ENCODE data around the gene SORBS2.

Gene SORBS2

DNA sequence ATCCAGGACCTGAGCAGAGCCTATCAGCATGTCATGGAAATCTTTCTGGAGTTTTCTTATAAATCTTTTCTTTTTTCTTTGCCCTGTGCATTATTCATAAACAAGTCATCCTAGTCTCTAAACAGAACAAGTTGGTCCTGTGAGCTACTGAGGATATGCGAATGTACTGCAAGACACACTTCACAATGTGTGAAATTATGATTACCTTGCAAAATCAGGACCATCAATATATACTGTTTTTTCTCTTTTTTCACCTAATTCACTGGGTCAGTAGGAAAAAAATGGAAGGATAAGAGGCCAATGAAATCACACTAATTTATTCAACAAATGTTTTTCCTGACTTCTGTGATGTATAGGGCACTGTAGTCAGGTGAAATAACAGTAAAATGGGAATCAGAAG lies 14.4 kb upstream of the SORBS2 start:
- Mint-ChIP-seq H3K27ac (no peak overlapping the region), H3K27me3 (peaks cover 1% of the 10 kb centered on the region), H3K4me3 (no peak overlapping the region), H3K36me3 (ENCODE audit: low read depth) (no peaks in the 10 kb centered on the region), H3K9me3 (no peaks in the 10 kb centered on the region), H3K4me1 (no peaks in the 10 kb centered on the region)
- DNase-seq (no peak), ATAC-seq (no peak)

DNA sequence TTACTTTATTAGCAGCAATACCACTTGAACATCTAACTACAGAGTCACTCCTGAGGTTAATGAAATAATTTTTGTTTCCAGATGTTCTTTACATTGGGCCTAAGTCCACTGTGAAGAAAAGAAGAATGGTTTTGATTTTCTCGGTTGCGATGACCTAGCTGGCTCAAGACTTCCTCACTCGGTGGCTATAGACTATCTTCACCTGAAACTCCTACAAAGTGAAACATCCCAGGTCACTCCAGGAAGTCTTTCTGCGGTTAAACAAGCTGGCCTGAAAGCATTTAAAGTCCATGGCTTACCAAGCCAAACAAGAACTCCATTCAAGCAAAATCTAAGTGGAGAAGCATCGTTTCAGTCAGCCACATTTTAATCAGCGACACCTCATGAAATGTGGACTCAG lies 13.7 kb upstream of the SORBS2 start:
- no peaks in the 10 kb centered on the region for H3K9me3 Mint-ChIP-seq
- no peak overlapping the region for H3K4me3 Mint-ChIP-seq
- no peaks in the 10 kb centered on the region for H3K4me1 Mint-ChIP-seq
- H3K27me3 Mint-ChIP-seq, result peaks cover 1% of the 10 kb centered on the region
- no peaks in the 10 kb centered on the region for H3K36me3 Mint-ChIP-seq (ENCODE audit: low read depth)
- ATAC-seq (no peak), DNase-seq (no peak)
- H3K27ac Mint-ChIP-seq, result no peak overlapping the region

- no peaks in the 10 kb centered on the region for H3K4me1 Mint-ChIP-seq
- H3K4me3 Mint-ChIP-seq, result no peak overlapping the region
- H3K27me3 Mint-ChIP-seq, result peaks cover 1% of the 10 kb centered on the region
- no peak overlapping the region for H3K27ac Mint-ChIP-seq
- no peaks in the 10 kb centered on the region for H3K9me3 Mint-ChIP-seq
- no peak for ATAC-seq
- DNase-seq, result no peak
- no peaks in the 10 kb centered on the region for H3K36me3 Mint-ChIP-seq (ENCODE audit: low read depth)
Measured at GRCh38 chr4:185822791-185823190, 10.8 kb upstream of the SORBS2 start.

DNA sequence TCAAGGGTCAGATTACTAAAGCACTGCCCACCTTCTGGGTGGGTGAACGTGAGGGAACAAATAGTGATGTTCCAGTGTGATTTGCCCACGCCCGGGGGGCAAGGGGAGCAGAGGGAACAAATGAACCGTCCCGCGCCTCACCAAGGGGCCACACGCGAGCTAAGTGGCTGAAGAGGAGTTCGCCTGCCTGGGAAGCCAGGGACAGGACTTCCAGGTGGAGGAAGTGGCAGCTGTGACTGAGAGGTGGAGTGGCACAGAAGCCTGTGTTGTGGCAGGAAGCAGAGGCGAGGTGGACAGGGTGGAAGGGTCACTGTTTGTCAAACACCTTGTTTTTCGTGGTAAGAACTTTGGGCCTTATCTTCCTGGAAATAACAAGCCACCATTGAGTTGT lies 9.0 kb upstream of the SORBS2 start:
- Mint-ChIP-seq H3K4me3 (no peak overlapping the region), H3K9me3 (no peaks in the 10 kb centered on the region), H3K27ac (no peak overlapping the region), H3K27me3 (peaks cover 1% of the 10 kb centered on the region), H3K4me1 (no peaks in the 10 kb centered on the region), H3K36me3 (ENCODE audit: low read depth) (no peaks in the 10 kb centered on the region)
- DNase-seq, result no peak
- no peak for ATAC-seq

- no peak for ATAC-seq
- Mint-ChIP-seq H3K36me3 (ENCODE audit: low read depth) (no peaks in the 10 kb centered on the region), H3K4me1 (no peaks in the 10 kb centered on the region), H3K9me3 (no peaks in the 10 kb centered on the region), H3K27ac (no peak overlapping the region), H3K4me3 (no peak overlapping the region), H3K27me3 (peaks cover 1% of the 10 kb centered on the region)
- DNase-seq, result no peak
Measured at GRCh38 chr4:185820146-185821028, 8.4 kb upstream of the SORBS2 start.

DNA sequence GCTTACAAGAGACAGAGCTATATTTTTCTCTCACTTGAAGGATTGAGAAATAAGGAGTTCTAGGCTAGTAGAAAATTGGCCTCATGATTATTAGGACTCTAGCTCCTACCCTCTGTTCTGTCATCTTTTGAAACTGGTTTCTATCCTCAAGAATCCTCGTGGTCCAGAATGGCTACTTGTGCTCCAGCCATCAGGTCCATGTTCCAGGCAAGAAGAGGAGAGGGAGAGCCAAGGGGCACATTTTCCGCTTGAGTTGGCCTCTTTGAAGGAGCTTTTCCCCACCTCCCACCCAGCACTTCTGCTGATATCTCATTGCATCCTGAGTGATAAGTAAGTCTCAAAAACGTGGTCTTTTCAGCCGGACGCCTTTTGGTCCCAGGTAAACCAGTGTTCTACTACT lies 7.2 kb upstream of the SORBS2 start:
- Mint-ChIP-seq H3K27me3 (peaks cover 4% of the 10 kb centered on the region), H3K36me3 (ENCODE audit: low read depth) (no peaks in the 10 kb centered on the region), H3K9me3 (no peaks in the 10 kb centered on the region), H3K27ac (no peak overlapping the region), H3K4me3 (no peak overlapping the region), H3K4me1 (no peaks in the 10 kb centered on the region)
- no peak for DNase-seq
- no peak for ATAC-seq

- H3K4me1 Mint-ChIP-seq, result no peaks in the 10 kb centered on the region
- no peaks in the 10 kb centered on the region for H3K9me3 Mint-ChIP-seq
- no peak overlapping the region for H3K27ac Mint-ChIP-seq
- H3K4me3 Mint-ChIP-seq, result no peak overlapping the region
- DNase-seq, result no peak
- peaks cover 11% of the 10 kb centered on the region for H3K27me3 Mint-ChIP-seq
- ATAC-seq, result no peak
- H3K36me3 Mint-ChIP-seq (ENCODE audit: low read depth), result no peaks in the 10 kb centered on the region
Measured at GRCh38 chr4:185817403-185817818, 5.4 kb upstream of the SORBS2 start.

GRCh38 chr4:185813133-185813532 lies 1.1 kb upstream of the SORBS2 start:
- Mint-ChIP-seq H3K27me3 (peaks cover 13% of the 10 kb centered on the region), H3K36me3 (ENCODE audit: low read depth) (no peaks in the 10 kb centered on the region), H3K4me1 (no peaks in the 10 kb centered on the region), H3K9me3 (no peaks in the 10 kb centered on the region), H3K4me3 (no peak overlapping the region), H3K27ac (no peak overlapping the region)
- ATAC-seq (no peak), DNase-seq (no peak)

DNA sequence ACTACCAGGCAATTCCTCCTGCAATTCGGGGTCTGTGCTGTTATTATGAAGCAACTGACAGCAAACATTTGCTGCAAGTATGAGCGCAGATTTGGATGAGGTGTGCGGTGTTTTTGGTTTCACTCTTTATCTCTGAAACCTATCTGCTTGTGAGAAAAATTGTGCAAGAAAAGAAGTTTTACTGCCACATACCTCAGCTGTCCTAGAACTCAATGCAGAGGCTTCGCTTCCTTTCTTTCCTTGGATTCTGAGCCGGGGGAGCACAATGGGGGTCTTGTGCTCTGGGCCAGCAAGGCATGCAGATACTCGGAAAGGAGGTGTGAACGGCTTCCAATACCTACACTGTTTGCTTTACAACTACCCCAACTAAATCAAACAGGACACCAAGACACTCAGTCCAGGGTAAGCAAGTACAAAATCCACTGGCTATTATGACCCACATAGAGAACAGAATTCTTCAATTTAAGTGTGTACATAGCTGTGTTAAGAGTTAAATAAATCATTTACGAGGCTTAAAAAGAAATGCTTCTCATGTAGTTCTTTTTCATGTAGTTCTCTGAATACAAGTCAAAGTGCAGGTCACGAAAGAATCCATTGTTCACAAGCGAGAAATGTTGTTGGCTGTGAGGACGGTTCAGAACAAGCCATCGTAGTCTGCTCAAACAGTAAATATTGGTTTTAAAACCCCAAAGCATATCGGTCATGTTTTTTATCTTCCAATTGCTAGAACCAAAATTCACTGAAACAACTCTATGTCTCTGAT lies 1.1 kb downstream of the SORBS2 start:
- peaks cover 13% of the 10 kb centered on the region for H3K27me3 Mint-ChIP-seq
- ATAC-seq, result no peak
- H3K27ac Mint-ChIP-seq, result no peak overlapping the region
- DNase-seq, result no peak
- no peaks in the 10 kb centered on the region for H3K36me3 Mint-ChIP-seq (ENCODE audit: low read depth)
- H3K9me3 Mint-ChIP-seq, result no peaks in the 10 kb centered on the region
- no peaks in the 10 kb centered on the region for H3K4me1 Mint-ChIP-seq
- no peak overlapping the region for H3K4me3 Mint-ChIP-seq

DNA sequence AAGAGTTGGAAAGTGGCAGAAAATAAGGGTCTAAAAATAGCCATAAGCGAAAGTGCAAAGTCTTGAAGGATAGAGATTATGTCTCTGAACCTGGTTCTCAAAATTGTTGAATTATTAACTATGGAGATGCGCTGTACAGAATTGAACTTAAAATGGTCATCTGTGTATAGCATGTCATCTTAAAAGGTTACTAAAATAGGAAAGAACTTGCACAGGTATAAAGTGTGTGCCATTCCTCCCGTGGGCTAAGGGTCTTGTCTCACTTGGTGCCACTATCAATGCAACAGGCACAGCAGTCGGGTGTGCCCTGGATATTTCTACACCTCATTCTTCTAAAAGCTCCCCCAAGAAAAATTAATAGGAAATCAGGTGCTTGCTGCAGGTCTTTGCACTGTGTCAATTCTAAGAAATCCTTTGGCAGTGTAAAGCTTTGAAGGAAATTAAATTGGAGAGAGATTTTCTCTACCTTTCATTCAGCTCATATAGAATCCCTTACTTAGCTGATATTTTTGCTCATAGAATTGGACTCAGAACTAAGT lies 2.4 kb downstream of the SORBS2 start:
- Mint-ChIP-seq H3K27me3 (peaks cover 10% of the 10 kb centered on the region), H3K4me3 (no peak overlapping the region), H3K4me1 (no peaks in the 10 kb centered on the region), H3K36me3 (ENCODE audit: low read depth) (no peaks in the 10 kb centered on the region), H3K27ac (no peak overlapping the region), H3K9me3 (no peaks in the 10 kb centered on the region)
- DNase-seq (no peak), ATAC-seq (no peak)

- DNase-seq (no peak), ATAC-seq (no peak)
- no peaks in the 10 kb centered on the region for H3K36me3 Mint-ChIP-seq (ENCODE audit: low read depth)
- no peaks in the 10 kb centered on the region for H3K9me3 Mint-ChIP-seq
- H3K27ac Mint-ChIP-seq, result no peak overlapping the region
- H3K4me1 Mint-ChIP-seq, result no peaks in the 10 kb centered on the region
- H3K4me3 Mint-ChIP-seq, result no peak overlapping the region
- peaks cover 9% of the 10 kb centered on the region for H3K27me3 Mint-ChIP-seq
Measured at GRCh38 chr4:185809121-185809520, 2.9 kb downstream of the SORBS2 start.

DNA sequence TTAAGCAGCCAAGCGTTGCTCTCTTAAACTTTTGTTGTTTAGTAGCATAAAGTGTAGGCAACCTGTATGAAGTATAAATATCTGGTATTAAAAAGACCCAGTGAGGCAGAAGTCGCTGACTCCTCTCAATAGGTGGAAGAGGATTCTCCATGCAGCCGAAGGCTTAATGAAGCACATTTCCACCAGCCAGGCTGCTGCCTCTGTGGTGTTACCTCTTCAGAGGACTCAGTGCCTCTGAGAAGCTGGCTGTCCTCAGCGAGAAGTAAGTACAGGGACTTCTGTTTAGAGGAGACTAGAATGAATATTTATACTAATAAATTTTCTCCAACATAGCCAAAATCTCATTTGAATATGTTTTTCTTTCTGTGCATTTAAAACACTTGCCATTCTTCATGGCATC lies 6.0 kb downstream of the SORBS2 start:
- Mint-ChIP-seq H3K27me3 (peaks cover 2% of the 10 kb centered on the region), H3K4me3 (no peak overlapping the region), H3K27ac (no peak overlapping the region), H3K9me3 (peaks cover 1% of the 10 kb centered on the region), H3K36me3 (ENCODE audit: low read depth) (no peaks in the 10 kb centered on the region), H3K4me1 (no peaks in the 10 kb centered on the region)
- DNase-seq, result no peak
- ATAC-seq, result no peak

DNA sequence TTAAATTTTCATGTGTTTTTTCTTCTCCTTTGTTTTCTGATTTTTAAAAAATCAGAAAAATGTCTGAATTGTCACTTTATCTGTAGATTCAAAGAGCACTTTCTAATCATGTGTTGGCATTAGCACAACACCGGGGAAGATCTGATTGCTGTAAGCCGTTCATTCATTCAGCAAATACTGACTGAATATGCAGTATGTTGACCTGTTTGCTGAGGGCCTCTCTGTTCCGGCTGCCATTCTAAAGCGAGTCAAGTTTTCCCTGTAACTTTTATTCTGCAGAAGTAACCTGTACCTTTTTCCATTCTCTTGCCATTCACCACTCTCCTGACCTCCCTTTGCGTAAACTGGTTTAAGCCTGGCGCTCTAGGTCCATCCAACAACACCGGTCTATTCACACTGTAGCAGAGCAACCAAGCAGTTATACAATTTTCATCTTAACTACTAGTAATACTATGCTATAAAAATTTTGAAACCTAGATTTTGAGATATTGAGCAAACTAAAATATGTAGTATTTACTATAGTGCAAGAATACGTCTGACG lies 6.7 kb downstream of the SORBS2 start:
- H3K27ac Mint-ChIP-seq, result no peak overlapping the region
- H3K27me3 Mint-ChIP-seq, result peaks cover 2% of the 10 kb centered on the region

DNA sequence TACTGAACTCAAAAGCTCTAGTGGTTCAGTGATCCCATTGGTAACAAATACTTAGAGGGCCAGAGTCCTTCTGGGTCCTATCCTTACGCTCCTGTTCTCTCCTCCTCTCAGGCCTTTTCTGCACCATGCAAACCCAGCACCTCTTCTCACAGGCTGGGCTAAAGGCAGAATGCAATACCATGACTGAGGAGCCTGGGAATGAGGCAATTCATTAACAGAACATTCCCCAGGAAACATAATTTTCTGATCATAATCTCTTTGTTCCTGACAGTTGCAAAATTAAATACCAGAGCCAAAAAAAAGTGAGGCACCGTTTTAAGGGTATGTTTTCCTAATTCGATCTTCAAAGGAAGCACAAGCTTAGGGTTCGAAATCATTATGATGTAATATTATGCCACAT lies 9.0 kb downstream of the SORBS2 start:
- ATAC-seq, result no peak
- Mint-ChIP-seq H3K4me1 (no peaks in the 10 kb centered on the region), H3K27me3 (no peaks in the 10 kb centered on the region), H3K27ac (no peak overlapping the region), H3K36me3 (ENCODE audit: low read depth) (no peaks in the 10 kb centered on the region), H3K9me3 (peaks cover 6% of the 10 kb centered on the region), H3K4me3 (no peak overlapping the region)
- no peak for DNase-seq

More for the DNA sequence above, 6.7 kb downstream of the SORBS2 start:
- DNase-seq, result no peak
- no peaks in the 10 kb centered on the region for H3K36me3 Mint-ChIP-seq (ENCODE audit: low read depth)
- H3K9me3 Mint-ChIP-seq, result peaks cover 6% of the 10 kb centered on the region
- no peak overlapping the region for H3K4me3 Mint-ChIP-seq
- no peaks in the 10 kb centered on the region for H3K4me1 Mint-ChIP-seq
- ATAC-seq, result no peak

- H3K27me3 Mint-ChIP-seq, result peaks cover 1% of the 10 kb centered on the region
- H3K4me1 Mint-ChIP-seq, result no peaks in the 10 kb centered on the region
- H3K4me3 Mint-ChIP-seq, result no peak overlapping the region
- ATAC-seq, result no peak
- H3K36me3 Mint-ChIP-seq (ENCODE audit: low read depth), result no peaks in the 10 kb centered on the region
- H3K9me3 Mint-ChIP-seq, result peaks cover 6% of the 10 kb centered on the region
- no peak for DNase-seq
- H3K27ac Mint-ChIP-seq, result no peak overlapping the region
Measured at GRCh38 chr4:185801471-185801870, 10.5 kb downstream of the SORBS2 start.

All from activated naive CD8-positive, alpha-beta T cell treated with anti-CD3 and anti-CD28 coated beads, Interleukin-2, amount 50 U/mL, for 24 hours (primary cell).